Right renal pelvis (tissue), 4 donors: ENCODE results near the gene CIROP. TPM values are rescaled to one million over a fixed set of nuclear protein-coding genes. Genes with fewer than 3 reads are reported as not detected.
A peak's percentile ranks its signal among the peaks of the same experiment; 100 is the strongest.

Experiments
- DNase-seq, 4 donors: peaks; one replicate each; pipeline ENCODE4 v3.0.0-alpha.2; 2013; ENCODE audit warnings: low read depth in 4 of 4, low spot score in 3 of 4, missing footprints in 1 of 4
- polyA plus RNA-seq, 4 donors: library from polyadenylated mRNA; unstranded; fragments of 120-200 nt; gene quantifications; one replicate each; pipeline ENCODE4 v1.2.1, GENCODE V29; 2013; ENCODE audit not compliant: insufficient read length in 4 of 4

The CIROP gene
- polyA plus RNA-seq, 4 donors: 0.04 TPM; not detected in 3

GRCh38 chr14:23070262-23071129, 34.3 kb downstream of the CIROP start:
- DNase-seq: no peak

DNA sequence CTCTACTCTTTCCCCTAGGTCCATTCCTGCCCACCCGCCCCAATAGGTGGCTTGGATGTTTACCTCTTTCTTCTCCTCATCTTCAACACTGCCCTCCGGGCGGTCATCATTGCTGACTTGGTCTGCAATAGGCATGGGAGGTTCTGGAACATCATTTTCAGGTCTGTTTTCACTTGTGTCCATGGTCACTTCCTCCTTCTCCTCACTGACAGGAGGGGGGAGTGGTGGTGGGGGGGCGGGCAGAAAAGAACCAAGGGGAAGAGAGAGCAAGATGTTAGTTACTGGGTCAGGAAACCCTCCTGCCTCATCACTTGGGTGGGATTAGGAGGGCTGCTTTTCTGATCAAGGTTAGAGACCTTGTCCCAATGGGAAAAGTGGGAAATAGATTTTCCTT, 35.4 kb downstream of the CIROP start:
- DNase-seq: no peak

- peak; percentile 82 to 90 (median 84) for DNase-seq
Observed at GRCh38 chr14:23068789-23069412, 35.9 kb downstream of the CIROP start.

DNA sequence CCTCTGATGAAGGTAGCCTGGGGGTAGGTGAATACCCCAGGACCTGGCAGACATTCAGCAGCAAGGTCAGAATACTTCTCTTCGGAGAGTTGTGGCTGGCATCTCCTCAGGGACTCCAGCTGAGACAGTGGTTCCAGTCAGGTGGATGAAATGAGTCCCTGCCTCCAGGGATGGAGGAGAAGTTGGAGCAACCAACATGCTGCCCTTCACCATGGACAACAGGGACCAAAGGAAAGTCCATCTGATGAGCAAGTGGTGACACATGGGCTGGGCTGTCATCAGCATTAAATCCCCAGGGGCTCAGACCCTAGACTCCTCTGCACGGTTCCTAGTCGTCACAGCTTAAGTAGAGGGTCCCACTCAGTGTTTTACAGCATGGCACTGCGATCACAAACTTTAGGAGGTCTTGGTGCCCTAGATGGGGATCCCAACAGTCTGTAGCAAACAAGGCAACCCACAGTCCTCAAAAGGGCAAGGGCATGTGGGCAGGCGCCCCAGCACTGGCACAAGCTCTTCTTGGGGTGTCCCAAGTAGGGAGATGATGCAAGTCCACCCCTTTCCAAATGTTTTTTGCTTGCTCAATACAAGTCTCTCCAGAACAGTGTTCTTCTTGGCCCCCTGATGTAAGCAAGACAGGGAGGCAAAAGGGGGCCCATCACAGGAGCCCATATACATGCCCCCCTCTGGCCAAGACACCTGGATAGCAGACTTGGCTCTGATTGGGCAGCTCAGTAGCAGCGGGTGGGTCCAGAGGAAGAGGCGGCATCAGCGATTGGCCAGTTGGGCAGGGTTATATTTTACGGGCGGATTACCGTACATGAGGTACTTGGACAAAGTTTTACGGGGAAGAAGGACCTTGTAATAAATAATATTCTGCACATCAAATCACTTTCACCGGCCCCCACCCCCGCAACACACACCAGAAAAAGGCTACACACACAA, 36.7 kb downstream of the CIROP start:
- DNase-seq: no peak

DNA sequence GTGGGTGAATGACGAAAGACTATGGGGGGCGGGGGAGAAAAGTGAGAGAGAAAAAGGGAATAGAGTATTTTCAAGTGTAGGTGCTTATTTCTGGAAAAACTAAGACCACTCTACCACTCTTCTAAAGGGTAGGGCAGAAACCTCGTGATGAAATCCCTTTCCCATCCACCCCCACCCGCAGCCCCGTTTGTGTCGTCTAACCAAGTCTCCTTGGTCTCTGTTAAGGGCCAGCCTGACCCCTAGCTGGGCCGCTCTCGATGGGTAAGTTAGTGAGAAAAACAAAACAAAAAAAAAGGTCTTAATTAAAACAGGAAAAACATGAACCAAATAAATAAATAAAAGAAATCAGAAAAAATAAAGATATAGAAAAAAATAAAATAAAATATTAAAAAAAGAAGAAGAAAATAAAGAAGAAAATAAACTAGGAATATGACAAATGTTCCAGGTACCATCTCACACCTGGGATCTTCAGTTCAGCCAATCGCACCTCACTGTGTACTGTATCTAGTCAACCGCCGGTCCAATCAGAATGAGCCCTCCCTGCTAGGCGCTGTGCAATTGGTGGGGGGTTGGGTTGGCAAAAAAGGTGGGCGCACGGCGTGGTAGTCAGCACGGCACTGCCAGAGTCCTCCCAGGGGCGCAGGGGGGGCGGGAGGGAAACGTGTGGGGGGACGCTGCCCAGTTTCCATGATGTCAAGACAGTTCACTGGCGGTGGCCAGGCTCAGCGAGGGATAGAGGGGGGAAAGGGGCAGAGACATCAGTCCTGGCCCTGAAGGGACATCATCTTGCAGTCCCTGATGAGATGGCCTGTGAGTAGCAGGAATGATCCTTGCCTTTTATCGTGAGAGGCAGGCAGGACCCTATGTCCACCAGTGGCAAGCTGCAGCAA, 37.7 kb downstream of the CIROP start:
- DNase-seq: no peak

DNA sequence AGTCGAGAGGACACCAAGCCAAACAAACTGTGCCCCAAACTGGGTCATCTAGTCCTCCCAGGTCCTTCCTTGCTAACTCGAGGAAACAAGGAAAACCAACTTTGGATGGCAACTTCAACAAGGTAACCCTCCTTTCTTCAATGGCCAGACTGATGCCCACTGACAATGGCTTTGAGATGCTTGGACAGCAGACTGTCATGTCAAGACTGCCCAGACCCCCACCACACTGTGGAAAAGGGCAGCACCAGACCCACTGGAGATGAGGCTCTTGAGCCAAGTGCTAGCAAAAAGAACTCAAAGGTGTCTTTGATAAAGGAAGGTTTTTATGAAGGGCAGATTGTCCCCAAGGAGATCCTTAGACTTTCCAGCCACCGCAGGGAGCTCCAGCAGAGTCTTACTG, 38.4 kb downstream of the CIROP start:
- no peak for DNase-seq

GRCh38 chr14:23063601-23064000, 41.2 kb downstream of the CIROP start:
- no peak for DNase-seq

DNA sequence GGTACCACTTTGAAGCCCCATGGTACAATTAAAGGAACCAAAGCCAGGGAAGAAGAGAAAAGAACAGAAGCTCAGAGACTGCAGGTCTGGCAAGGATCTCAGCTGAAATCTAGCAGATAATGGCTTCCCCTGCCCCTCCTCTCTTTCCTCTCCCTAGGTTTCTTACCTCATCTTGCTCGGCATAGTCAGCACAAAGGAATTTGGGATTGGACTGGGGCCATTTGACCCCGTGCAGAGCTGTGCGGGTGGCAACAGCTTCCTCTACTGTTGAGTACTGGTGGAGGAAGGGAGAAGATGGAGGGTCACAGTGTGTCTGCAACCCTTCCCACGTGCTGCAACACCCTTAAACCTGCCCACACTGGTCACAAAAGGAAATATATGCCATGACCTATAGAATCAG, 42.8 kb downstream of the CIROP start:
- no peak for DNase-seq

DNA sequence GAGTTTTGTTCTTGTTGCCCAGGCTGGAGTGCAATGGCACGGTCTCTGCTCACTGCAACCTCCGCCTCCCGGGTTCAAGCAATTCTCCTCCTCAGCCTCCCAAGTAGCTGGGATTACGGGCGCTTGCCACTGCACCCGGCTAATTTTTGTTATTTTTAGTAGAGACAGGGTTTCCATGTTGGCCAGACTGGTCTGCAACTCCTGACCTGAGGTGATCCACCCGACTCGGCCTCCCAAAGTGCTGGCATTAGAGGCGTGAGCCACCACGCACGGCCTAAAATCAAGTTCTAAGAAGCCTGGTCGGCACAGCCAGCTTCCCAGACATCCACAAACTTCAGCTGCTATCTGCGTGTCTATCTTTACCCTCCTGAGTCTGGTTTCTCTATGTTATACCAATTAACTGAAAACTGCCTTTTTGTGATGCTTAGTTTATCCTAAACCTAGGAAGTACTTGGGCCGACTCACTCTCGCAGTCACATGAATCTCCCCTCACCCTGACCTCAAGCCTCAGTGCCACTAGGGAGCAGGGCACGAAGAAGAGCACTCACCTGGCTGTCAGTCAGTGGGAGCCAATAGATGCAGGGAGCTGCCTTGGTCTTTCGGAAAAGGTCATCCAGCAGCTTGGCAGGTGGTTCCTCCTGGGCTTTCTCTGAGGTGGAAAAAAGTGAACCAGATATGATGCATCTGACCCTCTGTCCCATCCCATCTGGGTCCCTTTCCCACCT, 44.1 kb downstream of the CIROP start:
- DNase-seq: no peak

DNA sequence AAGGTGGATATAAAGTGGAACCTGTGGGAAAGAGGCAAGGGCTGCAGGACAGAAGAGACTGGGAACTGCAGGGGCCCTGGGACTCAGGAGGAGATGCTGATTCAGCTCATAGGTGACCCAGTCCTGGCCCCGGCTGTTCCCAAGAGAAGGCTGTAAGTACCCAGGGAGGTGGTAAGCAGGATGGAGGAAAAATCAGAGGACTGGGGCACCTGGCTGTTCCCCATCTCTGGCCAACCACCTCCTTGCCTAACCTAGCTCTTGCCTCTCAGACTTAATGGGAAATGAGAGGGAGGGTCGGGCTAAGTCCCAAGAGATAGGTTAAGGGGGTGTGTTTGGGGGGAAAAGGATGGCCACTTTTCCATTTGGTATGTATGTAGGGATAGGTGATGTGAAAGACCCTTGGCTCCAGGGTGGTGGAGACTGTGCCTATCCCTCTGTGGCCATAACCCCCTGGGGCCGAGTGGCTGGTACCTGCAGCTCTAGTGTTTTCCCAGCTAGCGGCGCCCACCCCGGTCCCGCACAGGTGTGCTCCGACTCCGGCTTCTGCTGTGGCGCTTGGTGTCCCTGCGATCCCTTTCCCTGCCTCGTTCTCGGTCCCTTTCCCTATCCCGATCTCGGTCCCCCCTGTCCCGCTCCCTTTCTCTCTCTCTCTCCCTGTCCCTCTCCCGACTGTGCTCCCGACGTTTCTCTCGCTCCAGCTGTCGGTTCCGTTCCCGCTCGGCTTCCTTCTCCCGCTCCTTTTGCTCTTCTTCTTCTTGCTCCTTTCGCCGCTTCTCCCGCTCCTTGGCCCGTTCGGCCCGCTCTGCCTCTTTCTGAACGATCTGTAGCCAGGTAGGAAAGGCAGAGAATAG, 45.9 kb downstream of the CIROP start:
- DNase-seq: no peak

GRCh38 chr14:23057757-23058653, 46.8 kb downstream of the CIROP start:
- DNase-seq: peak; percentile 80 to 88 (median 86)

GRCh38 chr14:23056956-23057756, 47.6 kb downstream of the CIROP start, which contains the start of gene CDH24:
Gene CDH24 (minus strand): TSS chr14:23057520. CDS start chr14:23055733, 1,787 bp downstream.
- peak in 3 of 4 donors; percentile 64 to 73 (median 69) for DNase-seq

- no peak for DNase-seq
Observed at GRCh38 chr14:23056145-23056955, 48.4 kb downstream of the CIROP start.

- DNase-seq: no peak
Observed at GRCh38 chr14:23055621-23056144, 49.1 kb downstream of the CIROP start.

- DNase-seq: no peak
Observed at GRCh38 chr14:23055147-23055550, 49.6 kb downstream of the CIROP start.
